NB4 (cell line): ENCODE data around the gene MAT1A.
"Not testable (repeated sequence)": the region's sequence is repeated elsewhere in the genome, so short reads cannot be mapped to it uniquely, and the experiment has no call there.

Source experiments
- POLR2A ChIP-seq: IDR thresholded peaks from 2 replicates; pipeline ENCODE4 v1.6.1; 2011; ENCODE audit warnings: mild to moderate bottlenecking; ENCODE audit not compliant: insufficient read length; ENCODE audit errors: extremely low read depth
- TF ChIP-seq, protein P1 (sequence below): IDR thresholded peaks from one replicate; pipeline ENCODE4 v1.5.1; 2012; ENCODE audit warnings: low read depth, low read length

GRCh38 chr10:80305989-80306388 lies 16.5 kb upstream of the MAT1A start:
- TF ChIP-seq, protein P1, sequence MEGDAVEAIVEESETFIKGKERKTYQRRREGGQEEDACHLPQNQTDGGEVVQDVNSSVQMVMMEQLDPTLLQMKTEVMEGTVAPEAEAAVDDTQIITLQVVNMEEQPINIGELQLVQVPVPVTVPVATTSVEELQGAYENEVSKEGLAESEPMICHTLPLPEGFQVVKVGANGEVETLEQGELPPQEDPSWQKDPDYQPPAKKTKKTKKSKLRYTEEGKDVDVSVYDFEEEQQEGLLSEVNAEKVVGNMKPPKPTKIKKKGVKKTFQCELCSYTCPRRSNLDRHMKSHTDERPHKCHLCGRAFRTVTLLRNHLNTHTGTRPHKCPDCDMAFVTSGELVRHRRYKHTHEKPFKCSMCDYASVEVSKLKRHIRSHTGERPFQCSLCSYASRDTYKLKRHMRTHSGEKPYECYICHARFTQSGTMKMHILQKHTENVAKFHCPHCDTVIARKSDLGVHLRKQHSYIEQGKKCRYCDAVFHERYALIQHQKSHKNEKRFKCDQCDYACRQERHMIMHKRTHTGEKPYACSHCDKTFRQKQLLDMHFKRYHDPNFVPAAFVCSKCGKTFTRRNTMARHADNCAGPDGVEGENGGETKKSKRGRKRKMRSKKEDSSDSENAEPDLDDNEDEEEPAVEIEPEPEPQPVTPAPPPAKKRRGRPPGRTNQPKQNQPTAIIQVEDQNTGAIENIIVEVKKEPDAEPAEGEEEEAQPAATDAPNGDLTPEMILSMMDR, result not testable (repeated sequence)
- not testable (repeated sequence) for TF ChIP-seq POLR2A
